ENCODE data around the gene PHACTR3.

PHACTR3 gene

GRCh38 chr20:59705651-59706399 is 101.5 kb downstream of the PHACTR3 start:
- no peak for DNase-seq

- no peak for DNase-seq
These were observed 102.0 kb downstream of the PHACTR3 start for GRCh38 chr20:59706400-59706693.

DNA sequence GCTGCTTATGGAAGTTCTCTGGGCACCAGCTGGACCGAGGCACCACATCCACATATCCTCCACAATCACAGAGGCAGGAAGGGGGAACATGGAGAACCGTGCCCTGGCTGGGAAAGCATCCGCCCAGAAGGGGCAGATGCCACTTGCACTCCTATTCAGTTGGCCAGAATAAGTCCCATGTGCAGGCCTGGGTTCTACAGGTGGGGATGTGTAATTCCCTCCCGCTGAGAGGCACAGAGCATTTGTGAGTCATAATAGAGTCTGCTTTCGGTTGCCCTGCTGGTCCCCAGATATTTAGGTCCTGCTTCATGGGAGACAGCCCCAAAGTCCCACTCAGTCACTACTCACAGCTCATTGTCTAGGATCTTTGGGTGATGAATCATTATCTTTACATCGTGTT is 104.0 kb downstream of the PHACTR3 start:
- no peak for DNase-seq

DNA sequence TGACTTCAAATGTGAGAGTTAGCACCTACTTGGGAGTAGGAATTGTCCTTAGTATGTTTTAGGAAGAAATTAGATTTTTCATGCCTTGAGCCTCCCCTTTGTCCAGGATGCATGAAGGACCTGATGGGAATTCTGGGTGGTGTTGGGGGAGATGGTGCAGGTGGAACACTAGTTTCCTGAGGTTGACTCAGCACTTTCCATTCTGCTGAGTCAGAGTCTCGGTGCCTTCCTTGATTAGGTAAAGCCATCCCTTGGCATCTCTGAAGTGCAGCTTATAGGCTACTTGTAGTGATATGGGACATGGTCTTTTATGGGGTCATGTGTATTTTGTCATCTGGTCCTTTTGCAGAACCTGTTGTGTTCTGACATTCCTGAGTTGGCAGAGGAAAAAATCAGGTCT is 105.3 kb downstream of the PHACTR3 start:
- no peak for DNase-seq

- no peak for DNase-seq
These were observed 113.7 kb downstream of the PHACTR3 start for GRCh38 chr20:59718071-59718470.

DNA sequence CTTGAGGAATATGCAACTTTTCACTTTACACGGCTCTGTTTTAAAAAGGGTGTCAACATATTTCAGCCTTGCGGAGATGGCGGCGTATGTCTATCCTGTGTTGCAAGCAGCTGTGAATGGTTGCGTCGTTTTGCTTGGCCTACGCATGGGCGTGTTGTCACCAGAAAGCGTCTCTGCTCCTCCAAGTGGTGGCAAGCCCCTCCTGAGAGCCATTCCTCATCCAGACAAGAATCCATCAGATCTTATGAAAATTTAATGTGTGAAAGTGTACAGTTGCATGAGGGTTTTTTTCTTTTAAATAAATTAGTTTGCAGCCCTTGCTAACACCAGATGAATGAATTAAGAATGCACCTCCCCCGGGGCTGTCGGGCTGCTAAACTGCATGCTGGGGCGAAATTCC is 114.4 kb downstream of the PHACTR3 start:
- no peak for DNase-seq

DNA sequence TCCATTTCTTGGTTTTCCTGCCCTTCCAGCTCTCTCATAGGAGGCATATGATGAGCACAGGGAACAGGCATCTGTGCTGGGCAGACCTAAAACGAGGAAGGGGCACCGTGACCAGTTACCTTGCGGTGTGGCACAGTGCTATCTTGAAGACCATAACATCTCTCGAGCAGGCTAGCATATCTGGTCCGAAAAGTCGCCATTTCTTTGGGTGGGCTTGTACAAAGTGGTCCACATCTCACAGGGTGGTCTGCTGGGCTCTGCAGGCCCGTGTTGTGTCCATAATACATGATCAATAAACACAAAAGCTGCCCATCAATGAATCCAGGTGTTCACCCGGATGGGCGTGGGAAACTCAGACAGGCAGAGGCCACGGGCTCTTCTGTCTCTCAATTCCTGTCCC is 115.7 kb downstream of the PHACTR3 start:
- no peak for DNase-seq

GRCh38 chr20:59721386-59721785 is 117.0 kb downstream of the PHACTR3 start:
- DNase-seq = no peak

GRCh38 chr20:59723108-59723500 is 118.8 kb downstream of the PHACTR3 start:
- DNase-seq = no peak

- no peak for DNase-seq
These were observed 119.5 kb downstream of the PHACTR3 start for GRCh38 chr20:59723607-59724456.

DNA sequence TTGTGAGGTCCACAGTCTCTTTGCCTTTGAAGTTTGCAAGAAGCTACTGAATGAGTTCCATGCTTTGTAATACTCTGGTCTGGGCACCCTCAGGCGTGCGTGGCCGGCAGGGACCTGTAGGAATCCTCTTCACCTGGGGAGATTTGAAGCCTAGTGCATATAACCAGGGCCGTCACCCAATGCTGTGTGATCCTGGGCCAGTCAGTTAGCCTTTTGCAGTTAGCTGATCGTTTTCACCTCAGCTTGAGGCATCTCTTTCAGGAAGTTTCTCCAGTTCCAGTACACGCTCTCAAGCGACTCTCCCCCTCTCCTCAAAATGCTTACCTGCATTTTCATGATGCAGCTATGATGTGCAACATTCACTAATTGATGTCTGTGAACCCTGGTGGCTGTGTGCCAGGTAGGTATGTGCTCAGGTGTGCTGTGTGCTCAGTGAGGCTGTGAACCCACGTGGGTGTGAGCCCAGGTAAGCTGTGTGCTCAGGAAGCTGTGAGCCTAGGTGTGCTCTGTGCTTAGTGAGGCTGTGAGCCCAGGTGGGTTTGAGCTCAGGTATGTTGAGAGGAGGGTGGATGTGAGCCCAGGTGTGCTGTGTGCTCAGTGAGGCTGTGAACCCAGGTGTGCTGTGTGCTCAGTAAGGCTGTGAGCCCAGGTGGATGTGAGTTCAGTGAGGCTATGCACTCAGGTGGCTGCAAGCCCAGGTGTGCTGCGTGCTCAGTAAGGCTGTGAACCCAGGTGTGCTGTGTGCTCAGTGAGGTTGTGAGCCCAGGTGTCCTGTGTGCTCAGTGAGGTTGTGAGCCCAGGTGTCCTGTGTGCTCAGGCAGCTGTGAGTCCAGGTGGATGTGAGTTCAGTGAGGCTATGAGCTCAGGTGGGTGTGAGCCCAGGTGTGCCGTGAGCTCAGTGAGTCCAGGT is 120.4 kb downstream of the PHACTR3 start:
- DNase-seq = no peak

GRCh38 chr20:59725476-59726280 is 121.3 kb downstream of the PHACTR3 start:
- DNase-seq = no peak

- DNase-seq = no peak
These were observed 121.9 kb downstream of the PHACTR3 start for GRCh38 chr20:59726281-59726595.

- no peak for DNase-seq
These were observed 124.5 kb downstream of the PHACTR3 start for GRCh38 chr20:59728722-59729430.

DNA sequence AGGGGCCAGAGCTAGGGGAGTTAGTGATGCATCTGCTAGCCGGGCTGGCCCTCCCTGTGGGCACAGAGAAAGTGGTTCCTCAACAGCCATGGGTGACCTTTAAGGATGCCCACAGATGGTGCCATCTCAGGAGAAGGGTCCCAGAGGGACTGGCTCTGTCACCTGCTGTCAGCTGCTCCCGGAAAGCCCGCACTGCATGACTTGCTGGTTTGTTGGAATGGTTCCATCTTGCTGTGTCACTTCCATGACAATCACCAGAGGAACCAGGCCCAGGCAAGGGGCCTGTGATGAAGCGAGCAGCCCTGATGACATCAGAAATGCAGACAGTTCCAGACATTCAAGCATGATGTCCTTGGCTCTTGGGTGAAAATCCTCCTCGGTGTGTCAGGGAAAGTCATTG is 125.2 kb downstream of the PHACTR3 start:
- no peak for DNase-seq

DNA sequence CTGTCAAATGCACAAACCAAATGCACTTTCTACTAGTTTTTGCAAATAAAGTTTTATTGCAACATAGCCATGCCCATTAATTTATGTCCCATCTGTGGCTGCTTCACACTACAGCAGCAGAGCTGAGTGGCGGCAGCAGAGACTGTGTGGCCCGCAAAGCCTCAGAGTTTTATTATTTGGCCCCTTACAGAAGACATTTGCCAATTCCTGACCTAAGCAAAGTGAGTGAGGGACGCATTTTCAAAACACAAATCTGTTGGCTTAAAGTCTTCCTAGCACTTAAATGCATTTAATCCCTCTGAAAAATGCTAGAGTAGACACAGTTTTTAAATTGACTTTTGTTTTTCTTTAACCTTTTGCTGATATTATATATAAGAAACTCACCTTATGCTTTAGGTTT is 126.4 kb downstream of the PHACTR3 start:
- no peak for DNase-seq

GRCh38 chr20:59731376-59731775 is 127.0 kb downstream of the PHACTR3 start:
- peak in 1 of 2 experiments; percentile 49 for DNase-seq

- no peak for DNase-seq
These were observed 129.0 kb downstream of the PHACTR3 start for GRCh38 chr20:59733351-59733750.

DNA sequence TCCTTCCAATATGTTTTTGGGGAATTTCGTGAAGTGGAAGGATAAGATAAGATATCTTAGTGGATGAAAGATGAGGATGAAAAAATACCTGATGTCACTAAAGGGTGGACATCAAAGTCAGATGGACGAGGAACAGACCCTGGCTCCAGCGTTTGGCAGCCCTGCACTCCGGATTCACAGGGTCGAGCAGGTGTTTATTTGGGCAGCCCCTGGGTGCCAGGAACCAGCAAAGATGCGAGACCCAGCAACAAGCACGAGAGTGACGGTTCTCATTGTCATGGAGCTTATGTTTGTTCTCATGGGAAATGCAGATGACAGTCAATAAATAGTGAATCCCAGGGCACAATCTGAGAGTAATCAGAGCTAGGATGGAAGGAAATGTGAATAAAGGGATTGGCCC is 131.1 kb downstream of the PHACTR3 start:
- DNase-seq = no peak

GRCh38 chr20:59735917-59736316 is 131.6 kb downstream of the PHACTR3 start:
- DNase-seq = peak in 1 of 2 experiments; percentile 19

- DNase-seq = no peak
These were observed 132.0 kb downstream of the PHACTR3 start for GRCh38 chr20:59736366-59736765.

- DNase-seq = no peak
These were observed 132.8 kb downstream of the PHACTR3 start for GRCh38 chr20:59737073-59737666.
